ENCODE measurements around the gene STXBP5. TPM values are rescaled to one million over a fixed set of nuclear protein-coding genes. Genes with fewer than 3 reads are reported as not detected.

Gene STXBP5
- total RNA-seq, 2 donors from 2014 or later: 25.9 to 30.3 TPM

GRCh38 chr6:147205690-147206600, 1.7 kb downstream of the STXBP5 start:
- intact Hi-C loops (cut with DNase I): loop anchor here (10.0 kb wide), 1 partner anchor 351 kb away; no protein-coding TSS in a partner anchor
- H3K27ac ChIP-seq: peak overlapping the region in 3 of 4 donors; percentile 88 to 98 (median 94)
- no peak for TF ChIP-seq POLR2A (IDR thresholded peaks at IDR 0.05)
- TF ChIP-seq CTCF (IDR thresholded peaks at IDR 0.05): no peak
- H3K36me3 ChIP-seq (replicated peaks in 1 of 2; ENCODE audit: insufficient read depth in 1 of 2, low read depth in 2 of 2): no peaks in the 10 kb centered on the region
- peaks cover 42% of the 10 kb centered on the region for H3K4me1 ChIP-seq
- H3K9me3 ChIP-seq: no peaks in the 10 kb centered on the region
- ATAC-seq: no peak
- WGBS, 2 donors: 21 to 28% methylated on average over 5 of the region's 5 CpGs
- peak in 2 of 4 donors; percentile 30 for DNase-seq
- H3K27me3 ChIP-seq: no peaks in the 10 kb centered on the region
- peak overlapping the region in 1 of 2 donors; percentile 82 for H3K4me3 ChIP-seq

GRCh38 chr6:147207351-147207750, 3.1 kb downstream of the STXBP5 start:
- no peaks in the 10 kb centered on the region for H3K9me3 ChIP-seq
- H3K27me3 ChIP-seq: no peaks in the 10 kb centered on the region
- no peak for TF ChIP-seq POLR2A (IDR thresholded peaks at IDR 0.05)
- no peak for TF ChIP-seq CTCF (IDR thresholded peaks at IDR 0.05)
- no peaks in the 10 kb centered on the region for H3K36me3 ChIP-seq (replicated peaks in 1 of 2; ENCODE audit: insufficient read depth in 1 of 2, low read depth in 2 of 2)
- DNase-seq (no peak), ATAC-seq (no peak)
- peak overlapping the region; percentile 22 to 94 (median 53) for H3K27ac ChIP-seq
- intact Hi-C loops (cut with DNase I): loop anchor here (10.0 kb wide), 1 partner anchor 353 kb away; no protein-coding TSS in a partner anchor
- WGBS, 2 donors: 28 to 29% methylated on average over 6 of the region's 6 CpGs
- H3K4me3 ChIP-seq: no peak overlapping the region
- H3K4me1 ChIP-seq: peaks cover 42% of the 10 kb centered on the region

- Histone ChIP-seq H3K36me3 (replicated peaks in 1 of 2; ENCODE audit: insufficient read depth in 1 of 2, low read depth in 2 of 2) (no peaks in the 10 kb centered on the region), H3K27me3 (no peaks in the 10 kb centered on the region), H3K4me1 (peaks cover 48% of the 10 kb centered on the region), H3K9me3 (no peaks in the 10 kb centered on the region), H3K27ac (peak overlapping the region in 3 of 4 donors; percentile 49 to 94 (median 57)), H3K4me3 (no peak overlapping the region)
- 37 to 45% methylated on average over 4 of the region's 4 CpGs for WGBS, 2 donors
- DNase-seq: no peak
- intact Hi-C loops (cut with DNase I): loop anchor here (10.0 kb wide), 1 partner anchor 353 kb away; no protein-coding TSS in a partner anchor
- no peak for ATAC-seq
- TF ChIP-seq CTCF (IDR thresholded peaks at IDR 0.05) (no peak), POLR2A (IDR thresholded peaks at IDR 0.05) (no peak)
Observed at GRCh38 chr6:147207837-147208754, 3.9 kb downstream of the STXBP5 start.

GRCh38 chr6:147209762-147210449, 5.7 kb downstream of the STXBP5 start:
- Histone ChIP-seq H3K27me3 (no peaks in the 10 kb centered on the region), H3K9me3 (no peaks in the 10 kb centered on the region), H3K36me3 (replicated peaks in 1 of 2; ENCODE audit: insufficient read depth in 1 of 2, low read depth in 2 of 2) (no peaks in the 10 kb centered on the region), H3K4me3 (no peak overlapping the region), H3K27ac (peak overlapping the region in 1 of 4 donors; percentile 94), H3K4me1 (peaks cover 61% of the 10 kb centered on the region)
- ATAC-seq: no peak
- WGBS, 2 donors: 52 to 60% methylated on average over 2 of the region's 2 CpGs
- intact Hi-C loops (cut with DNase I): loop anchor here (10.0 kb wide), 1 partner anchor 355 kb away; no protein-coding TSS in a partner anchor
- TF ChIP-seq CTCF (IDR thresholded peaks at IDR 0.05) (no peak), POLR2A (IDR thresholded peaks at IDR 0.05) (no peak)
- DNase-seq: no peak

Measured in body of pancreas (tissue), 4 donors.